Measurements from ENCODE around the gene ZBTB45.
"Not testable (repeated sequence)": the region's sequence is repeated elsewhere in the genome, so short reads cannot be mapped to it uniquely, and the experiment has no call there.

GRCh38 chr19:58539169-58539559 is 19.6 kb upstream of the ZBTB45 start:
- TF ChIP-seq ZFP3 (CRISPR knock-in tag; IDR thresholded peaks at IDR 0.05); RARB (CRISPR knock-in tag; IDR thresholded peaks at IDR 0.05); TSHZ2 (CRISPR knock-in tag; IDR thresholded peaks at IDR 0.05); ZFP30 (CRISPR knock-in tag; IDR thresholded peaks at IDR 0.05); CSRNP3 (CRISPR knock-in tag; IDR thresholded peaks at IDR 0.05); TCF4 (CRISPR knock-in tag; IDR thresholded peaks at IDR 0.05; ENCODE audit: borderline replicate concordance); CREB5 (CRISPR knock-in tag; IDR thresholded peaks at IDR 0.05; ENCODE audit: low read depth); ZNF8 (CRISPR knock-in tag; IDR thresholded peaks at IDR 0.05); POU6F1 (CRISPR knock-in tag; IDR thresholded peaks at IDR 0.05; ENCODE audit: borderline replicate concordance, low read depth): not testable (repeated sequence)

Data from SK-N-SH treated with all-trans-retinoic acid at 6 μM for 48 hours (cell line).